Measurements from ENCODE around the gene INO80.

The INO80 gene

DNA sequence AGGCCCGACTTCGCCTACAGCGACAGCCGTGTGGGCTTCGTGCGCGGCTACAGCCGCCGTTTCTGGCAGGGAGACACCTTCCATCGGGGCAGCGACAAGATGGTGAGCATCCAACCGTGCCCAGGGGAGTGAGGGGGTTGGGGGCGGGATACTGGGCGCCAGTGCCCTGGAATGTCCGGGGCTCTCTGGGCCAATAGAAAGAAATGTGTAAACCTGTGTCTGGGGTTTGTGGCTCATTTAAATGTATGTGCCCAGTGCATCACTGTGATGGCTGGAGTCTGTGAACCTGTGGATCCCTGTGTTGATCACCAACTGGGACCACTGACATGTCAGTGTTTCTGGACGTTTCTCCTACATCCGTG is 162.4 kb downstream of the INO80 start:
- no peak for TF ChIP-seq TAF1 (IDR thresholded peaks at IDR 0.05; ENCODE audit: borderline replicate concordance, insufficient read depth, low read length)
- TF ChIP-seq FOXP2 (optimal IDR thresholded peaks at IDR 0.05; ENCODE audit: borderline replicate concordance, extremely low read depth, extremely low read length, insufficient read depth): no peak
- no peak for TF ChIP-seq SIN3A (IDR thresholded peaks at IDR 0.05; ENCODE audit: borderline replicate concordance, insufficient read depth, low read length)
- TF ChIP-seq, protein P1, sequence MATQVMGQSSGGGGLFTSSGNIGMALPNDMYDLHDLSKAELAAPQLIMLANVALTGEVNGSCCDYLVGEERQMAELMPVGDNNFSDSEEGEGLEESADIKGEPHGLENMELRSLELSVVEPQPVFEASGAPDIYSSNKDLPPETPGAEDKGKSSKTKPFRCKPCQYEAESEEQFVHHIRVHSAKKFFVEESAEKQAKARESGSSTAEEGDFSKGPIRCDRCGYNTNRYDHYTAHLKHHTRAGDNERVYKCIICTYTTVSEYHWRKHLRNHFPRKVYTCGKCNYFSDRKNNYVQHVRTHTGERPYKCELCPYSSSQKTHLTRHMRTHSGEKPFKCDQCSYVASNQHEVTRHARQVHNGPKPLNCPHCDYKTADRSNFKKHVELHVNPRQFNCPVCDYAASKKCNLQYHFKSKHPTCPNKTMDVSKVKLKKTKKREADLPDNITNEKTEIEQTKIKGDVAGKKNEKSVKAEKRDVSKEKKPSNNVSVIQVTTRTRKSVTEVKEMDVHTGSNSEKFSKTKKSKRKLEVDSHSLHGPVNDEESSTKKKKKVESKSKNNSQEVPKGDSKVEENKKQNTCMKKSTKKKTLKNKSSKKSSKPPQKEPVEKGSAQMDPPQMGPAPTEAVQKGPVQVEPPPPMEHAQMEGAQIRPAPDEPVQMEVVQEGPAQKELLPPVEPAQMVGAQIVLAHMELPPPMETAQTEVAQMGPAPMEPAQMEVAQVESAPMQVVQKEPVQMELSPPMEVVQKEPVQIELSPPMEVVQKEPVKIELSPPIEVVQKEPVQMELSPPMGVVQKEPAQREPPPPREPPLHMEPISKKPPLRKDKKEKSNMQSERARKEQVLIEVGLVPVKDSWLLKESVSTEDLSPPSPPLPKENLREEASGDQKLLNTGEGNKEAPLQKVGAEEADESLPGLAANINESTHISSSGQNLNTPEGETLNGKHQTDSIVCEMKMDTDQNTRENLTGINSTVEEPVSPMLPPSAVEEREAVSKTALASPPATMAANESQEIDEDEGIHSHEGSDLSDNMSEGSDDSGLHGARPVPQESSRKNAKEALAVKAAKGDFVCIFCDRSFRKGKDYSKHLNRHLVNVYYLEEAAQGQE (IDR thresholded peaks at IDR 0.05; ENCODE audit: insufficient read depth in 1 of 2, low read depth in 2 of 2, low read length in 2 of 2): no peak
- no peak for TF ChIP-seq POLR2AphosphoS5 (IDR thresholded peaks at IDR 0.05; ENCODE audit: low read depth, low read length)

DNA sequence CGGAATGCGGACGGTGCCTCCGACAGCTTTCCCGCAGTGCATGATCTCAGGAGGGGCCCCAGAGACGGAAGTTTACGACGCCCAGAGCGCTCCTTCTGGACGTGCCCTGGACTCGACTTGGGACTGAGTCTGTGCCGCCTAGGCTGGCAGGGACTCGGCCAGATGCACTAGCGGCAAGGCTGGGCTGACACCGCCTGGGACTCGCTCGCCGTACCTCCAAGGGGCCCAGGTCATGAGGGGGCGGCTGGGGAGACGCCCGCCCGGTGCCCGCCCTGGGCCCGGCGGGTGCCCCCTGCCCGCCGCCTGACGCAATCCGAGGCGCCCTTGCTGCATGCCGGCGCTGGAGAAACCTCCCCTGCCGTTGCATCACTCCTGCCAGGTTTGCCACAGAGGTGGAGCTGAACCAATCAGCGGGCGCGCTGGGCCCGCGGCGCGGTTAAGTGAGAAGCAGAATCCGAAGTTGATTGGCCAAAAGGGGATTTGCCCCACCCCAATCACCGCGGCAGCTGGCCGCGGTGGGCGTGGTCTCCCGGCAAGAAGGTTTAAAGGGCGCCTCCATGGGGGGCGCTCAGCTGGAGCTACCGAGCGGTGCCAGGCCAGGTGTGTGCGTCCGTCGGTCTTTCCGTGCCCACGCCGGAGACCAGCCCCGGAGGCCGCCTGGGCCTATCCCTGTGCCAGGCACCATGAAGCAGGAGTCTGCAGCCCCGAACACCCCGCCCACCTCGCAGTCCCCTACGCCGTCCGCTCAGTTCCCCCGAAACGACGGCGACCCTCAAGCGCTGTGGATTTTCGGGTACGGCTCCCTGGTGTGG is 163.0 kb downstream of the INO80 start, which contains the start of gene CHAC1:
TSS of gene CHAC1 (plus strand) at position 571 of the 812 bp plus-strand sequence. CDS start at position 684, 113 bp downstream.
- TF ChIP-seq TAF1 (IDR thresholded peaks at IDR 0.05; ENCODE audit: borderline replicate concordance, insufficient read depth, low read length) (no peak), SIN3A (IDR thresholded peaks at IDR 0.05; ENCODE audit: borderline replicate concordance, insufficient read depth, low read length) (peak; percentile 68; the same call in 1 of the 2 replicates), POLR2AphosphoS5 (IDR thresholded peaks at IDR 0.05; ENCODE audit: low read depth, low read length) (no peak; the same call in none of the 2 replicates)
- TF ChIP-seq, protein P1 (IDR thresholded peaks at IDR 0.05; ENCODE audit: insufficient read depth in 1 of 2, low read depth in 2 of 2, low read length in 2 of 2): peak in 1 of 2 experiments; percentile 18; a peak in 1 of 4 replicates

DNA sequence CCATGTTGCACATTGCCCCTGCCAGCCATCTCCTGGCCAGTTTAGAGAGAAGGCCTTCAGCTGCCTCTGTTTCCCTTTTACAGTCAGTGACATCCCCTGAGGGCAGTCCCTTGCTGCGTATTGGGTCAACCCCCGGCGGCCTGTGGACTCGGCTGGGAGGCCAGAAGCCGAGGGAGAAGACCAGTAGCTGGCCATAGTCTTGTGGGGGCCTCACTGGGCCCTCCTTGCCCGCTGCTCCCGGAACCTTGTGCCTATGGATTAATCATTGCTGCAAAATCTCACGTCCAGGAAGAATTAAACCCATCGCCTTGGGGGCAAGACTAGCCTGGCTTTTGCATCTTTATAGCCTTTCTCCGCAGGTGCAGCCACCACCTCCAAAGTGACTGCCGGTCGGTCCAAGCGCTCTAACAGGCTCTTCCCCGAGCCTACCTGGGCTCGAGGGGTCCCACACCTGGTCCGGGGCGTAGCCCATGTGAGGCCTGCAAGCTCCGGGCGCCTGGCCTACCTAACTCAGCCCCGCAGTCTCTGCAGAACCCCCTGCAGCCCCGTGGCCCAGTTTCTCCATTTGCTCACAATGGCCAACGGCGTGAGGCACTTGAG is 163.7 kb downstream of the INO80 start:
- TF ChIP-seq, protein P1 (IDR thresholded peaks at IDR 0.05; ENCODE audit: insufficient read depth in 1 of 2, low read depth in 2 of 2, low read length in 2 of 2): no peak
- TF ChIP-seq POLR2AphosphoS5 (IDR thresholded peaks at IDR 0.05; ENCODE audit: low read depth, low read length) (no peak), SIN3A (IDR thresholded peaks at IDR 0.05; ENCODE audit: borderline replicate concordance, insufficient read depth, low read length) (no peak), TAF1 (IDR thresholded peaks at IDR 0.05; ENCODE audit: borderline replicate concordance, insufficient read depth, low read length) (no peak), FOXP2 (optimal IDR thresholded peaks at IDR 0.05; ENCODE audit: borderline replicate concordance, extremely low read depth, extremely low read length, insufficient read depth) (no peak)

DNA sequence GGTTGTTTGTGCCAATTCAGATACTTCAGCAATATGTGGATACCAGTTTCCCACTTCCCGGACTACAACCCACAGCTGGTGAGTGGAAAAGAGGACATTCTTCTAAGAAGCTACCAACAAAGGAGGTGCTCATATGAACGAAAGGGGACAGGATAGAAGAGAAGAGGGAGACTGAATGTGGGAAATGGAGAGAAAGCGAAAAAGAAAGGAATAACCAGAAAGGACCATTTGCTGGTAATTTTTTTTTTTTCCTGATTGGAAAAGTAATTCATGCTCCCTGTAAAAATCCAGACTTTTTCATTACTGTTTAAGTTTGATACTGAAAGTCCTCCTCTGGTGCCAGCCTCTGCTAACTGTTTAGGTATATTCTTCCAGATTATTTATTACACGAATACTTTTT is 164.3 kb downstream of the INO80 start:
- no peak for TF ChIP-seq SIN3A (IDR thresholded peaks at IDR 0.05; ENCODE audit: borderline replicate concordance, insufficient read depth, low read length)
- no peak for TF ChIP-seq TAF1 (IDR thresholded peaks at IDR 0.05; ENCODE audit: borderline replicate concordance, insufficient read depth, low read length)
- no peak for TF ChIP-seq FOXP2 (optimal IDR thresholded peaks at IDR 0.05; ENCODE audit: borderline replicate concordance, extremely low read depth, extremely low read length, insufficient read depth)
- TF ChIP-seq, protein P1 (IDR thresholded peaks at IDR 0.05; ENCODE audit: insufficient read depth in 1 of 2, low read depth in 2 of 2, low read length in 2 of 2): no peak
- TF ChIP-seq POLR2AphosphoS5 (IDR thresholded peaks at IDR 0.05; ENCODE audit: low read depth, low read length): no peak

Measured in PFSK-1 (cell line).